ENCODE measurements around the gene RNF187.

GRCh38 chr1:228542376-228542775 is 55.2 kb downstream of the RNF187 start:
- TF ChIP-seq CTCF (optimal IDR thresholded peaks at IDR 0.05 in 1 of 3, IDR thresholded peaks at IDR 0.05 in 1 of 3, conservative IDR thresholded peaks at IDR 0.05 in 1 of 3; ENCODE audit: extremely low read depth in 1 of 3, insufficient read depth in 2 of 3, low read length in 3 of 3) (no peak), EZH2 (IDR thresholded peaks at IDR 0.05; ENCODE audit: low read length) (no peak)
